Endothelial cell of umbilical vein (primary cell): ENCODE data around the gene DYNC2H1.

Experiments
- CTCF ChIP-seq, 2 donors: IDR thresholded peaks; 1 replicate in 1 of 2; 2 replicates in 1 of 2; pipeline ENCODE4 v1.5.1; 2011; ENCODE audit warnings: low read length in 2 of 2, mild to moderate bottlenecking in 2 of 2, moderate library complexity in 2 of 2, control low read depth in 1 of 2, inconsistent platforms in 1 of 2, low read depth in 1 of 2; ENCODE audit not compliant: insufficient read depth in 1 of 2; ENCODE audit errors: extremely low read depth in 1 of 2
- POLR2A ChIP-seq: IDR thresholded peaks from 2 replicates; pipeline ENCODE4 v1.6.1; 2012; ENCODE audit warnings: low read depth, mild to moderate bottlenecking, control low read depth, low read length

- TF ChIP-seq CTCF (IDR thresholded peaks at IDR 0.05; ENCODE audit: extremely low read depth in 1 of 2, insufficient read depth in 1 of 2, low read depth in 1 of 2, low read length in 2 of 2) (no peak), POLR2A (no peak)
Observed at GRCh38 chr11:103091064-103091800, 18.0 kb upstream of the DYNC2H1 start.
